ENCODE data around the gene PSTPIP1. TPM values are rescaled to one million over a fixed set of nuclear protein-coding genes. Genes with fewer than 3 reads are reported as not detected.

Gene PSTPIP1
- total and polyA plus RNA-seq, 2 of the 8 experiments (the other 6 are each of a cell fraction or from before 2014, with no cell fraction given), result 1.6 to 1.8 TPM

- H3K9ac ChIP-seq (replicated peaks in 1 of 4; ENCODE audit: extremely low read depth in 1 of 4, low read depth in 3 of 4, low read length in 3 of 4), result no peak overlapping the region
- H4K5ac ChIP-seq (ENCODE audit: insufficient read length, low read depth, low read length), result no peak overlapping the region
- no peak overlapping the region for H3K23ac ChIP-seq (ENCODE audit: insufficient read length)
- CTCF ChIA-PET (ENCODE audit: partially characterized antibody), result interaction anchor here (0.9 kb wide), 1 partner anchor 36 kb away, joined by 3 read pairs; no protein-coding TSS in a partner anchor
- H3K4me3 ChIP-seq (ENCODE audit: extremely low read depth in 1 of 4, insufficient read depth in 2 of 4, low read depth in 3 of 4, low read length in 4 of 4), result no peak overlapping the region
- no peak overlapping the region for H4K8ac ChIP-seq (ENCODE audit: extremely low read depth, insufficient read depth, low read length)
- H3K79me2 ChIP-seq (ENCODE audit: control insufficient read depth in 1 of 2, insufficient read depth in 2 of 2, low read length in 2 of 2), result no peaks in the 10 kb centered on the region
- H2BK15ac ChIP-seq (ENCODE audit: low read length), result no peak overlapping the region
- no peak overlapping the region for H3K4me2 ChIP-seq (ENCODE audit: insufficient read depth in 1 of 2, low read depth in 2 of 2, low read length in 2 of 2)
- H3K4ac ChIP-seq (replicated peaks; ENCODE audit: insufficient read length, low read depth, low read length), result no peak overlapping the region
- no peak overlapping the region for H2BK5ac ChIP-seq (ENCODE audit: low read depth, low read length)
- no peak overlapping the region for H4K91ac ChIP-seq (replicated peaks; ENCODE audit: insufficient read length, low read length)
- no peak overlapping the region for H2BK12ac ChIP-seq (ENCODE audit: low read depth, low read length)
- no peaks in the 10 kb centered on the region for H3K23me2 ChIP-seq (ENCODE audit: low read depth, low read length)
- H3K79me1 ChIP-seq (ENCODE audit: low read depth, low read length), result no peaks in the 10 kb centered on the region
- WGBS, 2 experiments (ENCODE audit: extremely low coverage in 1 of 2, insufficient coverage in 1 of 2, insufficient read length in 1 of 2, insufficient replicate concordance in 2 of 2, low coverage in 1 of 2, low lambda C conversion rate in 2 of 2, missing lambda C conversion rate in 1 of 2), result 89% methylated on average over 4 of the region's 4 CpGs; no CpG with 5 or more reads in 1 of the 2 experiments
- no peak for DNase-seq (ENCODE audit: low read depth in 1 of 2, low spot score in 2 of 2)
- H3K36me3 ChIP-seq (ENCODE audit: control insufficient read depth in 2 of 4, insufficient read depth in 4 of 4, low read length in 3 of 4), result no peaks in the 10 kb centered on the region
- H3K27ac ChIP-seq (ENCODE audit: low read depth, low read length), result no peak overlapping the region
- no peak overlapping the region for H2AFZ ChIP-seq (ENCODE audit: low read length)
- H2BK20ac ChIP-seq (ENCODE audit: low read length), result no peak overlapping the region
- H3K14ac ChIP-seq (ENCODE audit: insufficient read length), result no peak overlapping the region
- H2AK5ac ChIP-seq (ENCODE audit: low read depth, low read length), result no peak overlapping the region
- H3K56ac ChIP-seq (replicated peaks; ENCODE audit: insufficient read length, low read depth, low read length), result no peak overlapping the region
- H3K18ac ChIP-seq (ENCODE audit: extremely low read depth, low read length), result no peak overlapping the region
- no peak for FAIRE-seq
- H3K9me3 ChIP-seq (ENCODE audit: insufficient read depth in 2 of 2, low read depth in 1 of 2, low read length in 1 of 2), result no peaks in the 10 kb centered on the region
- POLR2A ChIA-PET (ENCODE audit: partially characterized antibody), result no interaction called here
- peaks cover 0 to 2% (median 0%) of the 10 kb centered on the region in 4 experiments; a peak in 1 of 7 replicates for H3K4me1 ChIP-seq (replicated peaks in 1 of 4; ENCODE audit: control insufficient read depth in 3 of 4, insufficient read depth in 4 of 4, low read length in 3 of 4)
- no peaks in the 10 kb centered on the region for H4K20me1 ChIP-seq (replicated peaks in 1 of 2; ENCODE audit: control insufficient read depth in 1 of 2, insufficient read depth in 2 of 2, low read length in 2 of 2)
- H3K27me3 ChIP-seq (replicated peaks in 1 of 4; ENCODE audit: control insufficient read depth in 3 of 4, extremely low read depth in 1 of 4, insufficient read depth in 3 of 4, low read length in 3 of 4), result no peaks in the 10 kb centered on the region
- H2BK120ac ChIP-seq (replicated peaks; ENCODE audit: low read depth, low read length), result no peak overlapping the region
- TF ChIP-seq EP300 (IDR thresholded peaks at IDR 0.05; ENCODE audit: borderline replicate concordance in 1 of 2, low read depth in 2 of 2, low read length in 2 of 2) (no peak), SP2 (IDR thresholded peaks at IDR 0.05; ENCODE audit: low read length) (no peak), PHF8 (conservative IDR thresholded peaks at IDR 0.05; ENCODE audit: low read depth, low read length) (no peak), RNF2 (IDR thresholded peaks at IDR 0.05; ENCODE audit: borderline replicate concordance, low read depth, low read length, missing control alignments, poor library complexity, severe bottlenecking) (no peak), CBX5 (IDR thresholded peaks at IDR 0.05; ENCODE audit: low read depth, low read length) (no peak), GTF2F1 (IDR thresholded peaks at IDR 0.05; ENCODE audit: borderline replicate concordance, low read depth, low read length) (no peak), KDM1A (IDR thresholded peaks at IDR 0.05; ENCODE audit: borderline replicate concordance, low read length) (no peak), CREB1 (IDR thresholded peaks at IDR 0.05) (no peak), ZNF274 (IDR thresholded peaks at IDR 0.05; ENCODE audit: borderline replicate concordance, extremely low read depth, low read length) (no peak), ASH2L (IDR thresholded peaks at IDR 0.05; ENCODE audit: low read length) (no peak), JUND (IDR thresholded peaks at IDR 0.05; ENCODE audit: low read length) (no peak), CHD2 (IDR thresholded peaks at IDR 0.05; ENCODE audit: low read length) (no peak)
- TF ChIP-seq, protein P1, sequence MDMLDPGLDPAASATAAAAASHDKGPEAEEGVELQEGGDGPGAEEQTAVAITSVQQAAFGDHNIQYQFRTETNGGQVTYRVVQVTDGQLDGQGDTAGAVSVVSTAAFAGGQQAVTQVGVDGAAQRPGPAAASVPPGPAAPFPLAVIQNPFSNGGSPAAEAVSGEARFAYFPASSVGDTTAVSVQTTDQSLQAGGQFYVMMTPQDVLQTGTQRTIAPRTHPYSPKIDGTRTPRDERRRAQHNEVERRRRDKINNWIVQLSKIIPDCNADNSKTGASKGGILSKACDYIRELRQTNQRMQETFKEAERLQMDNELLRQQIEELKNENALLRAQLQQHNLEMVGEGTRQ (IDR thresholded peaks at IDR 0.05; ENCODE audit: low read length), result no peak
These were observed 81.5 kb downstream of the PSTPIP1 start for GRCh38 chr15:77076323-77076915.
